Small intestine (tissue), 7 donors: Measurements from ENCODE around the gene SNAPC4. TPM values are rescaled to one million over a fixed set of nuclear protein-coding genes. Genes with fewer than 3 reads are reported as not detected.

Source experiments
- DNase-seq, 2 donors: peaks; one replicate each; pipeline versions ENCODE4 v3.0.0 to v3.0.0-alpha.2; 2013
- FAIRE-seq: peaks from 2 replicates; lab custom pipeline; 2012; peaks lifted over from hg19 to GRCh38; lab: Jason Lieb, UNC
- H3K27ac ChIP-seq, 3 donors: one replicate each; pipeline ENCODE4 v1.5.1; 2013; ENCODE audit warnings: low read length in 2 of 3, mild to moderate bottlenecking in 2 of 3, control low read depth in 1 of 3, inconsistent platforms in 1 of 3, low read depth in 1 of 3, moderate library complexity in 1 of 3
- H3K27me3 ChIP-seq, 3 donors: one replicate each; pipeline ENCODE4 v1.6.1; 2013; ENCODE audit warnings: low read length in 3 of 3, inconsistent platforms in 1 of 3; ENCODE audit not compliant: control insufficient read depth in 3 of 3, insufficient read depth in 3 of 3
- H3K36me3 ChIP-seq, 3 donors: one replicate each; pipeline ENCODE4 v1.6.1; 2013; ENCODE audit warnings: low read length in 3 of 3, inconsistent platforms in 1 of 3, low read depth in 1 of 3, mild to moderate bottlenecking in 1 of 3, moderate library complexity in 1 of 3; ENCODE audit not compliant: control insufficient read depth in 3 of 3, insufficient read depth in 2 of 3
- H3K4me1 ChIP-seq, 3 donors: one replicate each; pipeline ENCODE4 v1.6.1; 2013; ENCODE audit warnings: low read length in 2 of 3, inconsistent platforms in 1 of 3, low read depth in 1 of 3, mild to moderate bottlenecking in 1 of 3, moderate library complexity in 1 of 3; ENCODE audit not compliant: control insufficient read depth in 3 of 3, insufficient read depth in 2 of 3
- H3K4me3 ChIP-seq, 3 donors: one replicate each; pipeline ENCODE4 v1.5.1; 2013; ENCODE audit warnings: low read length in 3 of 3, control low read depth in 1 of 3, inconsistent platforms in 1 of 3, low read depth in 1 of 3, mild to moderate bottlenecking in 1 of 3, moderate library complexity in 1 of 3
- H3K9me3 ChIP-seq, 2 donors: one replicate each; pipeline ENCODE4 v1.6.1; 2013; ENCODE audit warnings: low read depth in 1 of 2, low read length in 1 of 2; ENCODE audit not compliant: control insufficient read depth in 2 of 2, insufficient read depth in 1 of 2
- WGBS, 3 donors: extraction: QIAGEN DNeasy Blood & Tissue Kit; methylation state at CpG; one replicate each; pipeline ENCODE4 v1.1.7; 2013; 5-methylcytosine and 5-hydroxymethylcytosine counted together
- polyA plus RNA-seq, 4 donors: library from polyadenylated mRNA; stranded (reverse) in 3 of 4; unstranded in 1 of 4; fragments of 200-250 nt in 3 of 4; fragments of 120-200 nt in 1 of 4; gene quantifications; one replicate each; pipeline versions ENCODE4 v1.2.1 to v1.2.3, GENCODE V29; 2013
- donor health status: healthy with polysubstance abuse.
- donor health status: control.
- donor health status: control.
- donor health status: Bipolar disorder and iron deficiency.
- donor health status: healthy.

Gene SNAPC4
- polyA plus RNA-seq, 4 donors, result 5.4 to 11.2 (median 6.3) TPM

DNA sequence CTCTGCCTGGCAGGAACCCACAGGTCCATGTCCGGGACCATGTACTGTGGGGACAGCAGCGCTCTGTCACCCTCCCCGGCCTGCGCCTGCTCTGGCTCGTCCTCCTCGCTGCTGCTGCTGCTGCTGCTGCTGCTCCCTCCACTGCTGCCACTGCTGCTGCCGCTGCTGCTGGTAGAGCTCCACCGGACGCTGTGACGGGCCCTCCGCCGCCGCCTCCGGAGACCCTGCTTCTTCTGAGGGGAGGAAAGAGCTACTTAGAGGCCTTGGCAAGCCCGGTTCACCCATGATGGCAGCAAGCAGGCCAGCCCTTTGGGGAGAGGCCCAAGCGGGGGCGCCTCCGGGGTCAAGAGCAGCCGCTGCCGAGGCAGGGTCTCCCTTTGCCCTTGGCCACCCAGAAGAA, 16.5 kb downstream of the SNAPC4 start:
- peaks cover 7 to 96% (median 13%) of the 10 kb centered on the region in 3 donors for H3K36me3 ChIP-seq
- H3K27ac ChIP-seq, result no peak overlapping the region
- no peak overlapping the region for H3K4me3 ChIP-seq
- H3K9me3 ChIP-seq, result no peaks in the 10 kb centered on the region
- DNase-seq (no peak), FAIRE-seq (no peak)
- H3K27me3 ChIP-seq, result no peaks in the 10 kb centered on the region
- 96 to 98% (median 97%) methylated on average over 20 of the region's 20 CpGs for WGBS, 3 donors
- H3K4me1 ChIP-seq, result peaks cover 0 to 4% (median 0%) of the 10 kb centered on the region in 3 donors

DNA sequence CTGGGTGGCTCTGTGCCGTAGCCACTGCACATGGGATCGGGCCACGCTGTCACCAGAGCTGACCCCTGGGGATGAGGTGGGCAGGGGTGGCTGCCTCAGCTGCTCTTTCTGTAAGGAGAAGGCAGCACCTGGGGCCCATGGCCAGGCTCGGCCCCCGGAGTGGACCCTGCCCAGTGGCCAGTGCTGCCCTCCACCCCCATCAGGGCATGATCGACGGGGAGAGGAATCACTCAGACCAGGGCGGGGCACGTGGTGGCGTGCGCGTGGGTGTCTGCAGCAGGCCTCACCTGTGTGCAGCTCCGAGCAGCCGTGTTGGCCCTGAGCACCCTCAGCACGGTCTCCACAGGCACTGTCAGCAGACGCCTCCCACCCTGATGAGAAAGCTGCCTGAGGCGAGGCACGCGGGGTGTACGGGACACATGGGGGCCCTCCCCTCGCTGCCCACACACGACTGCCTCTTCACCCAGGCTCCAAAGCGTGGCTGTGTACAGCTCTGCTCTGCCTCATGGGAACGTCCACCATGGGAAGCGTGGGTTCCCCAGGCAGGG, 17.9 kb downstream of the SNAPC4 start:
- H3K27ac ChIP-seq, result no peak overlapping the region
- FAIRE-seq, result no peak

DNA sequence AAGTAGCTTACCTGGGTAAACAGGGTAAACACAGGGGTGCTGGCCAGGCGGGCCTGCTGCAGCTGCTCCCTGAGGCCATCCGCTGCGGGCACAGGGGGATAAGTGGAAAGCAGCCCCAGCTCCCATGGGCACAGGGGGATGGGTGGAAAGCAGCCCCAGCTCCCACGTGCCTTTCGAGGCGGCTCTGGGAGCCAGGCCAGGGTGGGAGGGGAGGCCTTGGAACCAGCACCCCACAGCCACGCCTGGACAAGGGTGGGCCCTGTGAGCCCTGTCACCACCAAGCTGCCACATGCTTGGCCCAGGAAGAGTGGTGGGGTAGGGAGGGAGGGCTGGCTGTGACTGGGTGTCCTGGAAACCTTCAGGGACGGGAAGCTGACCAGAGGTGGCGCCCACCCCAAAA, 18.7 kb downstream of the SNAPC4 start:
- 90 to 94% (median 90%) methylated on average over 9 of the region's 9 CpGs for WGBS, 3 donors
- Histone ChIP-seq H3K27me3 (no peaks in the 10 kb centered on the region), H3K27ac (no peak overlapping the region), H3K4me1 (peaks cover 0 to 17% (median 0%) of the 10 kb centered on the region in 3 donors), H3K36me3 (peaks cover 7 to 97% (median 13%) of the 10 kb centered on the region in 3 donors), H3K9me3 (no peaks in the 10 kb centered on the region), H3K4me3 (no peak overlapping the region)
- DNase-seq (no peak), FAIRE-seq (no peak)

More for the DNA sequence above, 17.9 kb downstream of the SNAPC4 start:
- 93 to 96% (median 93%) methylated on average over 21 to 25 of the region's 25 CpGs for WGBS, 3 donors
- Histone ChIP-seq H3K4me3 (no peak overlapping the region), H3K9me3 (no peaks in the 10 kb centered on the region), H3K27me3 (no peaks in the 10 kb centered on the region), H3K4me1 (peaks cover 0 to 17% (median 0%) of the 10 kb centered on the region in 3 donors), H3K36me3 (peaks cover 7 to 96% (median 13%) of the 10 kb centered on the region in 3 donors)
- no peak for DNase-seq

DNA sequence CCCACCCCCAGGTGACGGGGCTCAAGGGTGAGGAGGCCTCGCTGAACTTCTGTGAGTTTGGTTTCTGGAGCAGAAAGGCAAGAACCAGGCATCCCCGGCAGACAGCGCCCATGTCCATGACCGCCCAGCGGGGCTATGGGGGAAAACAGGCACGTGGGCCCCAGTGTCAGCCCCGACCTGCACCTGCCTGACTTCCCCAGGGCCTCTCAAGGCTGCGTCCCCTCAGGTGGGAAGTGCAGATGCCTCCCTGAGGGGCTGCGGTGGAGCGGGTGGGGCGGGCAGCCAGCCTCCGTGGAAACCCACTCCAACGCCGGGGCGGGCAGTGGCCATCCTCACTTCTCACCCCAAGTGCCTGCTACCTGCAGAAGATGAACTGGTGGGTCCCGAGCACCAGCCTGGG, 19.6 kb downstream of the SNAPC4 start:
- Histone ChIP-seq H3K4me1 (peaks cover 0 to 17% (median 0%) of the 10 kb centered on the region in 3 donors), H3K27ac (no peak overlapping the region), H3K9me3 (no peaks in the 10 kb centered on the region), H3K36me3 (peaks cover 7 to 100% (median 11%) of the 10 kb centered on the region in 3 donors), H3K4me3 (no peak overlapping the region), H3K27me3 (no peaks in the 10 kb centered on the region)
- FAIRE-seq, result no peak
- 94 to 96% (median 95%) methylated on average over 17 of the region's 17 CpGs for WGBS, 3 donors
- no peak for DNase-seq

DNA sequence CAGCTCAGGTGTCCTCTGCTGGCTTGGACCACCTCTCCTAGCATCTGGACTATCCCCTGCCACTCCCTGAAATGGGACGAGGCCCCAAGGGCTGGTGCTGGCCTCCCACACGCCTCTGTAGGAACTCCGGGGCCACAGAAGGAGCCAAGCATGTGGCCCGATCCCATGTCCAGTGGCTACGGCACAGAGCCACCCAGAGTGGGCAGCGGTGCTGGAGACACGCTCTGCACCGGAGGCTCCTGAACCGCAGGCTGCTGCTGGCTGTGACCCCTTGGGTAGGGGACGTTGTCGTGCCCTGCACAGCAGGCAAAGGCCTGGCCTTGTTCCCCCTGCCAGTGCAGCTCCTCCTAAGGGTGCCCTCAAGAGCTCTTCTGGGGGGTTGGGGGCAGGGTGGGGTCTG, 20.1 kb downstream of the SNAPC4 start:
- H3K9me3 ChIP-seq, result no peaks in the 10 kb centered on the region
- no peak for FAIRE-seq
- peaks cover 0 to 17% (median 0%) of the 10 kb centered on the region in 3 donors for H3K4me1 ChIP-seq
- no peak overlapping the region for H3K4me3 ChIP-seq
- H3K36me3 ChIP-seq, result peaks cover 7 to 100% (median 11%) of the 10 kb centered on the region in 3 donors
- no peak for DNase-seq
- H3K27me3 ChIP-seq, result no peaks in the 10 kb centered on the region
- no peak overlapping the region for H3K27ac ChIP-seq
- 86 to 89% (median 88%) methylated on average over 11 of the region's 11 CpGs for WGBS, 3 donors

DNA sequence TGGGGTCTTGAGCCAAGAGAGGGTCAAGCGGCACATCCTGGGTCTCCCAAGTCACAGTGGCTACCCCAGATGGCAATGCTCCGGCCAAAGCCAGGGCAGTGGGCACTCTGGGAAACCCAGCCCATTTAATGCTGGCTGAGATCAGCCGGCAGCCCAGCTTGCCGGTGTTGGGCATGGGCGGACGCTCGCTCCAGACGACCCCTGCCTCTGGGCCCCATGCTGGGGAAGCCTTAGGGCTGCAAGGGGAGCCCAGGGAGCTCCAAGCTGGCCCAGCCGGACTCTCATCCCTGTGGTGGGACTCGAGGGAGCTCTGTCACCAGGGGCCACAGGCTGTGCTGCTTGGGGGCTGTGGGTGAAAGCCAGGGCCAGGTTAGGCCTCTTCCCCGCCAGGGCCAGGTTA, 20.6 kb downstream of the SNAPC4 start:
- Histone ChIP-seq H3K4me1 (peaks cover 0 to 17% (median 0%) of the 10 kb centered on the region in 3 donors), H3K9me3 (no peaks in the 10 kb centered on the region), H3K4me3 (no peak overlapping the region), H3K27me3 (no peaks in the 10 kb centered on the region), H3K36me3 (peaks cover 7 to 99% (median 11%) of the 10 kb centered on the region in 3 donors), H3K27ac (no peak overlapping the region)
- no peak for FAIRE-seq
- WGBS, 3 donors, result 89 to 95% (median 89%) methylated on average over 11 of the region's 11 CpGs
- no peak for DNase-seq

DNA sequence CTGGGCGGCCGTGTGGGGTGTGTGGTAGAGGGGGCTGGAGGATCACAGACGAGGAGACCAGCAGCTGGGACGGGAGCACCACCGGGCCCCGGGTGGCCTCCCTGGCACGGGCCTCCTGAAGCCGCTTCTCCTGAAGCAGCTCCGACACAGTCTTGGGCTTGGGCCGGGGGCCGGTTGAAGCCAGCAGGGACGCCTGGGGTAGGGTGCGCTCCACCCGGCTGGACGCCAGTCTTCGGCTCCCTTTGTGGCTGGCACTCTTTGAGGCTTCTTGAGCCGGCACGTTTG, 21.0 kb downstream of the SNAPC4 start:
- Histone ChIP-seq H3K4me1 (peaks cover 0 to 17% (median 0%) of the 10 kb centered on the region in 3 donors), H3K27me3 (no peaks in the 10 kb centered on the region), H3K36me3 (peaks cover 6 to 99% (median 11%) of the 10 kb centered on the region in 3 donors), H3K27ac (no peak overlapping the region), H3K9me3 (no peaks in the 10 kb centered on the region), H3K4me3 (no peak overlapping the region)
- FAIRE-seq (no peak), DNase-seq (no peak)
- 90 to 94% (median 91%) methylated on average over 16 to 18 of the region's 18 CpGs for WGBS, 3 donors

DNA sequence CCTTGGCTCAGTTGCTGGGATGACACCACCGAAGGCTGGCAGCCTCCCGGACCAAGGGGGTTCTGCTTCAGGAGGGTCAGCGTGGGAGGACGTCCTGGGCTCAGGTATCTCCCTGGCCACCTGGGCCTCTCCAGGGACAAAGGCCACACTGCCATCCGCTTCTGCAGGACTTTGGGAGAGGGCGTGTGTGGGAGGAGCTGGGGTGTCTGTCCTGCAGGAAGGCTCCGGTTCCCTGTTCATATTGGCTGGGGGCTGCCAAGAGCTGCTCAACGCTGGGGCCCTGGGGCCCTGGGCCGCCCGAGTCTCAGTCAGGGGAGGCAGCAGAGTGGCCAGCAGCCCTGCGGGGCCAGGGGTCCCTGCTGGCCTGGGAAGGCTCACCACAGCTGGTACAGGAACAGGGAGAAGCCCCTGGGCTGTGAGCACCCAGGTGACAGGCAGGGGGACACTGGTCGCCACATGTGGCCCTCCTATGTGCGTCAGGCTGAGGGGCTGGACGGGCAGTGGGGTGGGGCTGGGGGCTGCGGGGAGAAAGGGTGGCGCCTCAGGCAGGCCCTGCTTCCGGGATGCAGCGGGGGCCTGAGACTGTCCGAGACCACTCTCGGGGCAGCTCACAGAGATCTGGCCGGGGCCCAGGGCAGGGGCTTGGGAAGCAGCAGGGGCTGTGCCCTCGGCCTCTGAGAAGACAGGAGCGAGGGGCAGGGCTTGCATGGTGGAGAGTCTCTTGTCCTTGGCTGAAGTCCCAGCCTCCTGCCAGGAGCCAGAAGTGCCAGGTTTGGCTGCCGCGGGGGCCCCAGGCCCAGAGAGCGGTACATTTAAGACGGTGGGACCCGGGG, 21.6 kb downstream of the SNAPC4 start:
- Histone ChIP-seq H3K27ac (peak overlapping the region in 1 of 3 donors; percentile 45), H3K27me3 (no peaks in the 10 kb centered on the region), H3K4me1 (peaks cover 0 to 17% (median 0%) of the 10 kb centered on the region in 3 donors), H3K9me3 (no peaks in the 10 kb centered on the region), H3K36me3 (peaks cover 3 to 99% (median 11%) of the 10 kb centered on the region in 3 donors), H3K4me3 (no peak overlapping the region)
- no peak for FAIRE-seq
- peak; percentile 20 to 60 for DNase-seq
- WGBS, 3 donors, result 72 to 83% (median 76%) methylated on average over 26 to 28 of the region's 28 CpGs
